Activated B cell treated with CpG ODN at 0.5 μM for 24 hours (primary cell): ENCODE results near the gene MACROD2. TPM values are rescaled to one million over a fixed set of nuclear protein-coding genes. Genes with fewer than 3 reads are reported as not detected.

Experiments used
- ATAC-seq: fragments of 200-7000 bp; cut with Tn5 transposase; one replicate; pipeline ENCODE4 v1.10.0; 2021; ENCODE audit warnings: low read depth, mild to moderate bottlenecking, moderate library complexity
- CTCF ChIA-PET: fragments of 350-600 bp; sonication (Branson Sonifier 250); formaldehyde crosslinking; loops from one replicate; lab custom pipeline; 2021; ENCODE audit warnings: antibody characterized with exemption; lab: Charles Lee
- POLR2A ChIA-PET: fragments of 350-600 bp; sonication (Branson Sonifier 250); formaldehyde crosslinking; loops from one replicate; lab custom pipeline; 2021; ENCODE audit warnings: antibody characterized with exemption; lab: Charles Lee
- DNase-seq: peaks from one replicate; pipeline ENCODE4 v3.0.0; 2022
- H3K27ac Mint-ChIP-seq: one replicate; pipeline ENCODE4 v1.8.0; 2020; ENCODE audit warnings: mixed read lengths
- H3K27me3 Mint-ChIP-seq: one replicate; pipeline ENCODE4 v1.8.0; 2021; ENCODE audit warnings: mixed read lengths
- H3K36me3 Mint-ChIP-seq: one replicate; pipeline ENCODE4 v1.8.0; 2021; ENCODE audit warnings: low read depth, mixed read lengths
- H3K4me1 Mint-ChIP-seq: one replicate; pipeline ENCODE4 v1.8.0; 2021; ENCODE audit warnings: mixed read lengths
- H3K4me3 Mint-ChIP-seq: one replicate; pipeline ENCODE4 v1.8.0; 2020; ENCODE audit warnings: mild to moderate bottlenecking, mixed read lengths
- H3K9me3 Mint-ChIP-seq: one replicate; pipeline ENCODE4 v1.8.0; 2020; ENCODE audit warnings: mixed read lengths
- CTCF ChIP-seq: fragments of 200-600 bp; IDR thresholded peaks from one replicate; pipeline ENCODE4 v1.8.0; 2022; ENCODE audit warnings: antibody characterized with exemption, mild to moderate bottlenecking
- intact Hi-C: fragments of 100-400 bp; cut with micrococcal nuclease; formaldehyde crosslinking; loops from one replicate; pipeline ENCODE4 v1.15.1; 2024
- total RNA-seq: library from RNA; stranded (reverse); gene quantifications from 2 replicates; pipeline ENCODE4 v1.2.3, GENCODE V29; 2022

Gene MACROD2
- total RNA-seq, 1 donor from 2014 or later = 55.1 TPM

GRCh38 chr20:14337400-14338171 is 342.3 kb downstream of the MACROD2 start, which contains the start of gene FLRT3:
Gene FLRT3 (minus strand): TSS chr20:14337612. CDS start chr20:14327506, 10,106 bp downstream.
- CTCF ChIA-PET = interaction anchor here (0.6 to 1.9 kb wide), 11 partner anchors 7 to 1374 kb away, joined by 3 to 15 read pairs (median 3); no protein-coding TSS in a partner anchor
- no peaks in the 10 kb centered on the region for H3K36me3 Mint-ChIP-seq
- no peak for TF ChIP-seq CTCF
- ATAC-seq (peak; percentile 79), DNase-seq (peak; percentile 17)
- H3K27ac Mint-ChIP-seq = no peak within 1 kb of the TSS
- H3K4me3 Mint-ChIP-seq = peak within 1 kb of the TSS; percentile 50
- peaks cover 12% of the 10 kb centered on the region for H3K27me3 Mint-ChIP-seq
- POLR2A ChIA-PET = interaction anchor here (0.5 kb wide), 1 partner anchor 1320 kb away, joined by 4 read pairs; no protein-coding TSS in a partner anchor
- H3K4me1 Mint-ChIP-seq = peaks cover 5% of the 10 kb centered on the region
- no peaks in the 10 kb centered on the region for H3K9me3 Mint-ChIP-seq
- intact Hi-C loops = loop anchor here (1.0 to 10.0 kb wide), 4 partner anchors 899 to 1597 kb away; no protein-coding TSS in a partner anchor

GRCh38 chr20:14341801-14342200 is 346.5 kb downstream of the MACROD2 start:
- ChIA-PET POLR2A (no interaction called here), CTCF (no interaction called here)
- no peak overlapping the region for H3K4me3 Mint-ChIP-seq
- DNase-seq (no peak), ATAC-seq (no peak)
- peaks cover 11% of the 10 kb centered on the region for H3K27me3 Mint-ChIP-seq
- no peak for TF ChIP-seq CTCF
- peaks cover 9% of the 10 kb centered on the region for H3K4me1 Mint-ChIP-seq
- intact Hi-C loops = no loop called here
- H3K36me3 Mint-ChIP-seq = no peaks in the 10 kb centered on the region
- no peak overlapping the region for H3K27ac Mint-ChIP-seq
- no peaks in the 10 kb centered on the region for H3K9me3 Mint-ChIP-seq

- no peak overlapping the region for H3K27ac Mint-ChIP-seq
- ChIA-PET CTCF (no interaction called here), POLR2A (no interaction called here)
- TF ChIP-seq CTCF = no peak
- no peaks in the 10 kb centered on the region for H3K9me3 Mint-ChIP-seq
- peaks cover 4% of the 10 kb centered on the region for H3K4me1 Mint-ChIP-seq
- intact Hi-C loops = no loop called here
- DNase-seq = no peak
- no peak overlapping the region for H3K4me3 Mint-ChIP-seq
- no peak for ATAC-seq
- H3K36me3 Mint-ChIP-seq = no peaks in the 10 kb centered on the region
- H3K27me3 Mint-ChIP-seq = peaks cover 4% of the 10 kb centered on the region
These were observed 347.6 kb downstream of the MACROD2 start for GRCh38 chr20:14342918-14343317.

- ATAC-seq = no peak
- TF ChIP-seq CTCF = no peak
These were observed 348.3 kb downstream of the MACROD2 start for GRCh38 chr20:14343491-14344065.

GRCh38 chr20:14344746-14345145 is 349.4 kb downstream of the MACROD2 start:
- no peak for TF ChIP-seq CTCF
- ChIA-PET POLR2A (no interaction called here), CTCF (interaction anchor here (0.6 kb wide), 1 partner anchor 7 kb away, joined by 3 read pairs; the partner anchor contains the start of gene FLRT3)
- Mint-ChIP-seq H3K27me3 (peaks cover 4% of the 10 kb centered on the region), H3K9me3 (no peaks in the 10 kb centered on the region), H3K4me1 (peaks cover 4% of the 10 kb centered on the region), H3K36me3 (no peaks in the 10 kb centered on the region), H3K27ac (no peak overlapping the region), H3K4me3 (no peak overlapping the region)
- intact Hi-C loops = no loop called here
- ATAC-seq (no peak), DNase-seq (no peak)

More at GRCh38 chr20:14343491-14344065, 348.3 kb downstream of the MACROD2 start:
- ChIA-PET POLR2A (no interaction called here), CTCF (no interaction called here)
- no peaks in the 10 kb centered on the region for H3K36me3 Mint-ChIP-seq
- intact Hi-C loops = no loop called here
- no peak overlapping the region for H3K4me3 Mint-ChIP-seq
- DNase-seq = no peak
- peaks cover 4% of the 10 kb centered on the region for H3K4me1 Mint-ChIP-seq
- H3K9me3 Mint-ChIP-seq = no peaks in the 10 kb centered on the region
- no peak overlapping the region for H3K27ac Mint-ChIP-seq
- peaks cover 4% of the 10 kb centered on the region for H3K27me3 Mint-ChIP-seq
